Measurements from ENCODE around the gene TPRG1. TPM values are rescaled to one million over a fixed set of nuclear protein-coding genes. Genes with fewer than 3 reads are reported as not detected.

TPRG1 gene
- total RNA-seq, 4 donors from 2014 or later, result 11.7 to 37.3 (median 14.8) TPM

DNA sequence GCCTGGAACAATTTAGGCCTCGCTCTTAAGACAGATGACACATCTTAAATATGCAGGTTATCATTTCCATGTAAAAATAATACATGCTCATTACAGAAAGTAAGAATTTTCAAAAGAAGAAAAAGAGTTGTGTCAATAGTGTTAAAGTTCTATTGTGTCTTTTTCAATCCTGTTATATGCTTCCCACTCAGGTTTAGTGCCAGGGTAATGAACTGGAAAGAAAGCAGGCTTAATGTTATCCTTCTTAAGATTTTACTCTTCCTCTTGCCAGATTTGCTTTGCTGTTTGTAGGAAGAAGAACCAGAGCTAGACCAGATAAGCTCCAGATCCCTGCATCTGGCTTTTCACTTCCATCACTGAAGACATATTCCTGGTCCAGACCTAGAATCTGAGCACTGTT, 128.6 kb downstream of the TPRG1 start:
- Histone ChIP-seq H3K27ac (no peak overlapping the region), H3K27me3 (no peaks in the 10 kb centered on the region), H3K4me3 (no peak overlapping the region), H3K9me3 (no peaks in the 10 kb centered on the region), H3K36me3 (no peaks in the 10 kb centered on the region), H3K4me1 (peaks cover 0 to 4% (median 0%) of the 10 kb centered on the region in 4 donors)
- no peak for DNase-seq (ENCODE audit: low spot score in 2 of 2)
- TF ChIP-seq CTCF (IDR thresholded peaks at IDR 0.05), result no peak
- no peak for TF ChIP-seq EP300 (IDR thresholded peaks at IDR 0.05)
- no peak for TF ChIP-seq POLR2A (IDR thresholded peaks at IDR 0.05)
- 93 to 100% methylated on average over 1 of the region's 1 CpG for WGBS, 2 donors

GRCh38 chr3:189301479-189301878, 129.7 kb downstream of the TPRG1 start:
- Histone ChIP-seq H3K9me3 (no peaks in the 10 kb centered on the region), H3K27me3 (no peaks in the 10 kb centered on the region), H3K36me3 (no peaks in the 10 kb centered on the region), H3K4me3 (no peak overlapping the region), H3K27ac (no peak overlapping the region), H3K4me1 (peaks cover 0 to 4% (median 0%) of the 10 kb centered on the region in 4 donors)
- TF ChIP-seq CTCF (IDR thresholded peaks at IDR 0.05), result no peak
- TF ChIP-seq EP300 (IDR thresholded peaks at IDR 0.05), result no peak
- TF ChIP-seq POLR2A (IDR thresholded peaks at IDR 0.05), result no peak
- DNase-seq (ENCODE audit: low spot score in 2 of 2), result no peak
- WGBS, 2 donors, result 72 to 73% methylated on average over 2 of the region's 2 CpGs

GRCh38 chr3:189303584-189303983, 131.8 kb downstream of the TPRG1 start:
- Histone ChIP-seq H3K4me1 (peaks cover 0 to 4% (median 0%) of the 10 kb centered on the region in 4 donors), H3K36me3 (no peaks in the 10 kb centered on the region), H3K4me3 (no peak overlapping the region), H3K27me3 (no peaks in the 10 kb centered on the region), H3K27ac (no peak overlapping the region), H3K9me3 (no peaks in the 10 kb centered on the region)
- no peak for TF ChIP-seq EP300 (IDR thresholded peaks at IDR 0.05)
- no peak for TF ChIP-seq POLR2A (IDR thresholded peaks at IDR 0.05)
- TF ChIP-seq CTCF (IDR thresholded peaks at IDR 0.05), result no peak
- DNase-seq (ENCODE audit: low spot score in 2 of 2), result no peak
- WGBS, 2 donors, result 2 to 87% methylated on average over 1 of the region's 1 CpG

GRCh38 chr3:189304465-189305351, 132.9 kb downstream of the TPRG1 start:
- H3K9me3 ChIP-seq, result no peaks in the 10 kb centered on the region
- DNase-seq (ENCODE audit: low spot score in 2 of 2), result no peak
- TF ChIP-seq CTCF (IDR thresholded peaks at IDR 0.05) (no peak), POLR2A (IDR thresholded peaks at IDR 0.05) (no peak), EP300 (IDR thresholded peaks at IDR 0.05) (no peak)
- WGBS, 2 donors, result 45 to 64% methylated on average over 10 of the region's 10 CpGs
- H3K4me1 ChIP-seq, result peaks cover 0 to 7% (median 0%) of the 10 kb centered on the region in 4 donors
- no peak overlapping the region for H3K4me3 ChIP-seq
- H3K36me3 ChIP-seq, result no peaks in the 10 kb centered on the region
- no peaks in the 10 kb centered on the region for H3K27me3 ChIP-seq
- H3K27ac ChIP-seq, result no peak overlapping the region

DNA sequence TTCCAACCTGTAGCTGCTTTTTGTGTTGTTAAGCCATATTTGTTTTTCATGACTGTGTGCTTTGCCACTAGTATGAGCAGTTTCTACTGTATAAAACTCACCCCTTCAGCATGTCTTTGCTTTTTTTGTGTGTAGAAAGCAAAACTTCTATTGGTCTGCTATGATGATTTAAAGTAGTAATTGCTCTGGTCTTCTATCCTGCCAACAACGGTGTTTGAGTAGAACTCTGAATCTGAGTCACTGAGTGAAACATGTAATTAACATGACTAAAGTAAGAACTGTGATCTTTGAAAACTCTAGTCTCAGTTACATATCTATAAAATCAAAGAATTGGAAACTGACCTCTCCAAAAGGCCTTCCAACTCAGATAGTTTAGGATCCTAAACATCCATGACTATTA, 133.6 kb downstream of the TPRG1 start:
- DNase-seq (ENCODE audit: low spot score in 2 of 2), result no peak
- no peaks in the 10 kb centered on the region for H3K27me3 ChIP-seq
- peaks cover 0 to 7% (median 0%) of the 10 kb centered on the region in 4 donors for H3K4me1 ChIP-seq
- no peak for TF ChIP-seq EP300 (IDR thresholded peaks at IDR 0.05)
- no peak for TF ChIP-seq POLR2A (IDR thresholded peaks at IDR 0.05)
- TF ChIP-seq CTCF (IDR thresholded peaks at IDR 0.05), result no peak
- no peak overlapping the region for H3K27ac ChIP-seq
- no peaks in the 10 kb centered on the region for H3K9me3 ChIP-seq
- H3K36me3 ChIP-seq, result no peaks in the 10 kb centered on the region
- WGBS, 2 donors, result 55 to 60% methylated on average over 1 of the region's 1 CpG
- H3K4me3 ChIP-seq, result no peak overlapping the region
